Testis (tissue), 3 donors: ENCODE results near the gene IER5. TPM values are rescaled to one million over a fixed set of nuclear protein-coding genes. Genes with fewer than 3 reads are reported as not detected.
A peak's percentile ranks its signal among the peaks of the same experiment; 100 is the strongest.

Experiments
- DNase-seq: peaks from one replicate; pipeline ENCODE4 v3.0.0-alpha.2; 2019
- H3K27ac ChIP-seq, 2 donors: fragments of 200-600 bp; sonication (generic); one replicate each; pipeline ENCODE4 v1.5.1; 2019
- H3K27me3 ChIP-seq: fragments of 200-600 bp; sonication (generic); one replicate; pipeline ENCODE4 v1.5.1; 2019
- H3K36me3 ChIP-seq: fragments of 200-600 bp; sonication (generic); one replicate; pipeline ENCODE4 v1.5.1; 2017; ENCODE audit warnings: low read depth; ENCODE audit errors: missing control alignments
- H3K4me1 ChIP-seq: fragments of 200-600 bp; sonication (generic); one replicate; pipeline ENCODE4 v1.5.1; 2019
- H3K4me3 ChIP-seq, 2 donors: fragments of 200-600 bp; sonication (generic); one replicate each; pipeline ENCODE4 v1.5.1; 2017 to 2019
- H3K9me3 ChIP-seq: fragments of 200-600 bp; sonication (generic); one replicate; pipeline ENCODE4 v1.5.1; 2017
- POLR2A ChIP-seq: fragments of 450-650 bp; IDR thresholded peaks from one replicate; pipeline ENCODE4 v1.6.1; 2017; ENCODE audit warnings: antibody characterized with exemption, mild to moderate bottlenecking, moderate library complexity
- WGBS, 2 donors: methylation state at CpG; one replicate each; pipeline ENCODE4 v1.1.5; 2018; 5-methylcytosine and 5-hydroxymethylcytosine counted together
- intact Hi-C: fragments of 100-400 bp; cut with DNase I; formaldehyde crosslinking; loops from one replicate; pipeline ENCODE4 v1.15.1; 2023; ENCODE audit warnings: low total_unique reads
- polyA plus RNA-seq: library from polyadenylated mRNA; stranded (reverse); fragments of 350-450 nt; fragmentation: Illumina TruSeq; extraction: RNeasy Lipid Tissue Mini Kit (QIAGEN cat#74804); gene quantifications from one replicate; pipeline ENCODE4 v1.2.3, GENCODE V29; 2014; ENCODE audit warnings: low read depth, low replicate concordance; ENCODE audit not compliant: insufficient read depth
- total RNA-seq, 2 donors: library from RNA; depleted of rRNA; stranded (reverse); fragments of >200 nt; gene quantifications; one replicate each; pipeline ENCODE4 v1.2.3, GENCODE V29; 2016
- TF ChIP-seq, protein P1 (sequence below), 3 experiments: fragments of 450-650 bp in 2 of 3; fragments of 200-600 bp in 1 of 3; sonication (generic) in 1 of 3; IDR thresholded peaks; one replicate each; pipeline ENCODE4 v1.5.1; 2016 to 2019; ENCODE audit warnings: antibody characterized with exemption in 3 of 3, mild to moderate bottlenecking in 2 of 3, moderate library complexity in 1 of 3

IER5 gene
- total and polyA plus RNA-seq, 3 donors from 2014 or later = 7.1 to 13.3 (median 10.3) TPM

- WGBS, 2 donors = 0% methylated on average over 53 of the region's 97 CpGs; no CpG with 5 or more reads in 1 of the 2 donors
- no peak for DNase-seq
- Histone ChIP-seq H3K4me1 (peaks cover 9% of the 10 kb centered on the region), H3K4me3 (peak overlapping the region; percentile 77 to 84), H3K27ac (peak overlapping the region; percentile 87 to 91), H3K9me3 (no peaks in the 10 kb centered on the region), H3K27me3 (no peaks in the 10 kb centered on the region), H3K36me3 (no peaks in the 10 kb centered on the region)
- TF ChIP-seq, protein P1, sequence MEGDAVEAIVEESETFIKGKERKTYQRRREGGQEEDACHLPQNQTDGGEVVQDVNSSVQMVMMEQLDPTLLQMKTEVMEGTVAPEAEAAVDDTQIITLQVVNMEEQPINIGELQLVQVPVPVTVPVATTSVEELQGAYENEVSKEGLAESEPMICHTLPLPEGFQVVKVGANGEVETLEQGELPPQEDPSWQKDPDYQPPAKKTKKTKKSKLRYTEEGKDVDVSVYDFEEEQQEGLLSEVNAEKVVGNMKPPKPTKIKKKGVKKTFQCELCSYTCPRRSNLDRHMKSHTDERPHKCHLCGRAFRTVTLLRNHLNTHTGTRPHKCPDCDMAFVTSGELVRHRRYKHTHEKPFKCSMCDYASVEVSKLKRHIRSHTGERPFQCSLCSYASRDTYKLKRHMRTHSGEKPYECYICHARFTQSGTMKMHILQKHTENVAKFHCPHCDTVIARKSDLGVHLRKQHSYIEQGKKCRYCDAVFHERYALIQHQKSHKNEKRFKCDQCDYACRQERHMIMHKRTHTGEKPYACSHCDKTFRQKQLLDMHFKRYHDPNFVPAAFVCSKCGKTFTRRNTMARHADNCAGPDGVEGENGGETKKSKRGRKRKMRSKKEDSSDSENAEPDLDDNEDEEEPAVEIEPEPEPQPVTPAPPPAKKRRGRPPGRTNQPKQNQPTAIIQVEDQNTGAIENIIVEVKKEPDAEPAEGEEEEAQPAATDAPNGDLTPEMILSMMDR (IDR thresholded peaks at IDR 0.05) = no peak
- no peak for TF ChIP-seq POLR2A
- intact Hi-C loops = loop anchor here (5.0 kb wide), 1 partner anchor 53 kb away; no protein-coding TSS in a partner anchor
Observed at GRCh38 chr1:181089017-181089675, 646 bp downstream of the IER5 start.

DNA sequence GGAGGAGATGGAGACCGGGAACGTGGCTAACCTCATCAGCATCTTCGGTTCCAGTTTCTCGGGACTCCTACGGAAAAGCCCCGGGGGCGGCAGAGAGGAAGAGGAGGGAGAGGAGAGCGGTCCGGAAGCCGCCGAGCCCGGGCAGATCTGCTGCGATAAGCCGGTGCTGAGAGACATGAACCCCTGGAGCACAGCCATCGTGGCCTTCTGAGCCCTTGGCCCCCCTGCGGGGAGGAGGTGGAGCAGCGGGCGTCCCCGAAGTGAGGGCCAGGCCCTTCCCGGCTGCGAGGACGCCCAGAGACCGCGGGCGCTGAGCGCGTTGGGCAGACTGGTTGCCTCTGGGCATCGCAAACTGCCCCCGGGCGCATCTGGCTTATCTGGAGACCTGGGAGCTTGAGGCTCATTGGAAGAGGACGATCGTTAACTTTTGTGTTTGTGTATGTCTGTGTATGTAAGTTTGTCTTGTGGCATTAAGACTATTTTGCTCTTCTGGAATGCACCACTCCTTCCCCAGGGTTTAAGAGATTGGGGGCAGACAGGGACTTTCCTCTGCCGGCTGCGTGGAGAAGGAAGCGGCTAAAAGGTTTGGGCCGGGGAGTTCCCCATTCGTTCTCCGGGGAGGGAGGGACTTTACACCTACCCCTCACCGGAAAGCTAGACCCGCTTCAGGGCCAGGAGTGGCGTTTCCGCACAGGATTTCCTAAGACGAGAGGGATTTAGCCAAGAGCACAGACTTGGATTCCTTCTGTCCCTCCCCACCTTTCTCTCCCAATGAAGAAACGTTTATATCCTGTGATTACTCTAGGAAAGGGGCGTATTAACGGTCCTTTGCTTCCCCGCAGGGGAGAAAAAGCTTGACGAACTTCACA, 1.4 kb downstream of the IER5 start:
- TF ChIP-seq, protein P1 (IDR thresholded peaks at IDR 0.05) = no peak
- TF ChIP-seq POLR2A = no peak
- peak overlapping the region; percentile 87 to 91 for H3K27ac ChIP-seq
- peak; percentile 83 for DNase-seq
- WGBS, 2 donors = 2% methylated on average over 27 to 38 of the region's 48 CpGs
- H3K9me3 ChIP-seq = no peaks in the 10 kb centered on the region
- intact Hi-C loops = loop anchor here (5.0 kb wide), 1 partner anchor 52 kb away; no protein-coding TSS in a partner anchor
- H3K4me3 ChIP-seq = peak overlapping the region; percentile 77 to 84
- peaks cover 9% of the 10 kb centered on the region for H3K4me1 ChIP-seq
- no peaks in the 10 kb centered on the region for H3K27me3 ChIP-seq
- no peaks in the 10 kb centered on the region for H3K36me3 ChIP-seq

GRCh38 chr1:181090641-181091126, 2.2 kb downstream of the IER5 start:
- H3K36me3 ChIP-seq = no peaks in the 10 kb centered on the region
- intact Hi-C loops = no loop called here
- H3K9me3 ChIP-seq = no peaks in the 10 kb centered on the region
- peaks cover 17% of the 10 kb centered on the region for H3K4me1 ChIP-seq
- H3K27ac ChIP-seq = peak overlapping the region; percentile 87 to 91
- WGBS, 2 donors = 18% methylated on average over 9 of the region's 9 CpGs
- TF ChIP-seq, protein P1 (IDR thresholded peaks at IDR 0.05) = no peak
- TF ChIP-seq POLR2A = no peak
- H3K4me3 ChIP-seq = peak overlapping the region; percentile 77 to 84
- H3K27me3 ChIP-seq = no peaks in the 10 kb centered on the region
- DNase-seq = no peak

- no peaks in the 10 kb centered on the region for H3K36me3 ChIP-seq
- H3K4me3 ChIP-seq = peak overlapping the region in 1 of 2 donors; percentile 77
- no peak for DNase-seq
- WGBS, 2 donors = 76 to 77% methylated on average over 8 of the region's 8 CpGs
- H3K27ac ChIP-seq = no peak overlapping the region
- H3K4me1 ChIP-seq = peaks cover 25% of the 10 kb centered on the region
- TF ChIP-seq, protein P1 (IDR thresholded peaks at IDR 0.05) = no peak
- TF ChIP-seq POLR2A = no peak
- intact Hi-C loops = no loop called here
- no peaks in the 10 kb centered on the region for H3K27me3 ChIP-seq
- no peaks in the 10 kb centered on the region for H3K9me3 ChIP-seq
Observed at GRCh38 chr1:181091309-181092040, 3.0 kb downstream of the IER5 start.
